Measurements from ENCODE around the gene TNS2. TPM values are rescaled to one million over a fixed set of nuclear protein-coding genes. Genes with fewer than 3 reads are reported as not detected.

TNS2 gene
- total and polyA plus RNA-seq, 2 of the 13 experiments (the other 11 are each of a cell fraction or from before 2014, with no cell fraction given), result 8.9 to 20.4 TPM

GRCh38 chr12:53099071-53099882 is 49.4 kb downstream of the TNS2 start (continued):
- TF ChIP-seq ZNF17 (CRISPR knock-in tag; IDR thresholded peaks at IDR 0.05) (no peak), RCOR2 (CRISPR knock-in tag; IDR thresholded peaks at IDR 0.05) (peak; percentile 64; the same call in 1 of the 2 replicates), YEATS2 (CRISPR knock-in tag; IDR thresholded peaks at IDR 0.05; ENCODE audit: borderline replicate concordance) (peak; percentile 49; the same call in 1 of the 2 replicates), RORA (CRISPR knock-in tag; IDR thresholded peaks at IDR 0.05) (no peak), ZBTB3 (CRISPR knock-in tag; IDR thresholded peaks at IDR 0.05; ENCODE audit: borderline replicate concordance, low read depth) (no peak), FLYWCH1 (CRISPR knock-in tag; IDR thresholded peaks at IDR 0.05) (no peak), XRCC5 (optimal IDR thresholded peaks at IDR 0.05; ENCODE audit: low read length) (peak; percentile 71), PATZ1 (CRISPR knock-in tag; IDR thresholded peaks at IDR 0.05) (peak; percentile 98), ZNF691 (CRISPR knock-in tag; IDR thresholded peaks at IDR 0.05; ENCODE audit: borderline replicate concordance, low read depth) (0 out of 2 replicates have a peak, but pooled peaks have one; percentile 41), EP300 (IDR thresholded peaks at IDR 0.05; ENCODE audit: low read depth in 2 of 2, low read length in 2 of 2) (peak in 1 of 2 experiments; percentile 51; a peak in 1 of 4 replicates), EP300 (CRISPR knock-in tag; IDR thresholded peaks at IDR 0.05; ENCODE audit: borderline replicate concordance) (peak; percentile 55; the same call in 1 of the 2 replicates), SRSF4 (IDR thresholded peaks at IDR 0.05; ENCODE audit: low read depth, low read length, poor library complexity, severe bottlenecking) (no peak), E2F1 (CRISPR knock-in tag; IDR thresholded peaks at IDR 0.05) (no peak), TGIF2 (CRISPR knock-in tag; IDR thresholded peaks at IDR 0.05) (no peak), RXRB (CRISPR knock-in tag; IDR thresholded peaks at IDR 0.05; ENCODE audit: borderline replicate concordance) (peak; percentile 92), ZNF782 (CRISPR knock-in tag; IDR thresholded peaks at IDR 0.05; ENCODE audit: borderline replicate concordance) (0 out of 2 replicates have a peak, but pooled peaks have one; percentile 24), CEBPG (CRISPR knock-in tag; IDR thresholded peaks at IDR 0.05) (peak; percentile 69), NRL (CRISPR knock-in tag; IDR thresholded peaks at IDR 0.05; ENCODE audit: borderline replicate concordance) (0 out of 2 replicates have a peak, but pooled peaks have one; percentile 54), TFE3 (CRISPR knock-in tag; IDR thresholded peaks at IDR 0.05) (no peak), IRF1 (CRISPR knock-in tag; IDR thresholded peaks at IDR 0.05; ENCODE audit: low read depth) (no peak), GABPB1 (CRISPR knock-in tag; IDR thresholded peaks at IDR 0.05) (peak; percentile 47)

Measured in HepG2 (cell line).